B cell (primary cell): ENCODE data around the gene GPR37. TPM values are rescaled to one million over a fixed set of nuclear protein-coding genes. Genes with fewer than 3 reads are reported as not detected.

Experiments
- ATAC-seq: fragments of 200-7000 bp; cut with Tn5 transposase; one replicate; pipeline ENCODE4 v1.10.0; 2021; ENCODE audit warnings: low read depth, mild to moderate bottlenecking, moderate number of reproducible peaks, moderate library complexity
- CTCF ChIA-PET: fragments of 350-600 bp; sonication (Branson Sonifier 250); formaldehyde crosslinking; loops from one replicate; lab custom pipeline; 2021; ENCODE audit warnings: antibody characterized with exemption, inconsistent platforms; lab: Charles Lee
- POLR2A ChIA-PET: fragments of 350-600 bp; sonication (Branson Sonifier 250); formaldehyde crosslinking; loops from one replicate; lab custom pipeline; 2021; ENCODE audit warnings: antibody characterized with exemption; lab: Charles Lee
- DNase-seq: peaks from one replicate; pipeline ENCODE4 v3.0.0; 2013
- H2AFZ ChIP-seq: 2 replicates; pipeline ENCODE4 v1.6.1; 2012; ENCODE audit warnings: mild to moderate bottlenecking, low read depth, low read length; ENCODE audit not compliant: insufficient read depth, poor library complexity, severe bottlenecking
- H3K27ac ChIP-seq, 2 donors: 1 replicate in 1 of 2; 2 replicates in 1 of 2; pipeline ENCODE4 v1.5.1; 2012 to 2013; ENCODE audit warnings: low read length in 2 of 2, mild to moderate bottlenecking in 2 of 2, moderate library complexity in 1 of 2
- H3K27me3 ChIP-seq, 4 experiments: fragments of 200-600 bp in 1 of 4; sonication (generic) in 1 of 4; replicated peaks in 1 of 4; 1 replicate in 2 of 4; 2 replicates in 2 of 4; pipeline versions ENCODE4 v1.6.1 to v1.7.0; 2013 to 2016; ENCODE audit warnings: low read length in 3 of 4, mild to moderate bottlenecking in 2 of 4, mixed read lengths in 1 of 4, moderate library complexity in 1 of 4; ENCODE audit not compliant: insufficient read depth in 4 of 4, control insufficient read depth in 3 of 4; ENCODE audit errors: control extremely low read depth in 1 of 4
- H3K36me3 ChIP-seq, 2 experiments: replicated peaks in 1 of 2; 1 replicate in 1 of 2; 2 replicates in 1 of 2; pipeline versions ENCODE4 v1.6.1 to v1.7.1; 2013; ENCODE audit warnings: low read length in 1 of 2; ENCODE audit not compliant: insufficient read depth in 2 of 2, control insufficient read depth in 1 of 2; ENCODE audit errors: control extremely low read depth in 1 of 2, extremely low read depth in 1 of 2
- H3K4me1 ChIP-seq, 2 donors: fragments of 200-600 bp in 1 of 2; sonication (generic) in 1 of 2; 1 replicate in 1 of 2; 2 replicates in 1 of 2; pipeline versions ENCODE4 v1.5.1 to v1.6.1; 2013 to 2017; ENCODE audit warnings: low read length in 2 of 2; ENCODE audit not compliant: control insufficient read depth in 2 of 2, insufficient read depth in 2 of 2
- H3K4me2 ChIP-seq: replicated peaks from 2 replicates; pipeline ENCODE3; 2012; ENCODE audit warnings: mild to moderate bottlenecking, low read depth, low read length; ENCODE audit not compliant: poor library complexity, severe bottlenecking
- H3K4me3 ChIP-seq, 5 experiments: fragments of 200-600 bp in 1 of 5; sonication (generic) in 1 of 5; 1 replicate in 3 of 5; 2 replicates in 2 of 5; pipeline versions ENCODE4 v1.5.1 to v1.7.0; 2011 to 2016; ENCODE audit warnings: low read length in 4 of 5, mild to moderate bottlenecking in 4 of 5, low read depth in 2 of 5, control low read depth in 1 of 5, moderate library complexity in 1 of 5; ENCODE audit not compliant: insufficient read depth in 1 of 5; ENCODE audit errors: control extremely low read depth in 1 of 5, extremely low read depth in 1 of 5
- H3K79me2 ChIP-seq: fragments of 200-600 bp; sonication (generic); one replicate; pipeline ENCODE4 v1.6.0; 2016; ENCODE audit warnings: low read length; ENCODE audit not compliant: control insufficient read depth, insufficient read depth
- H3K9ac ChIP-seq: fragments of 200-600 bp; sonication (generic); 2 replicates; pipeline ENCODE4 v1.6.1; 2017; ENCODE audit warnings: mild to moderate bottlenecking, low read length, moderate library complexity
- H3K9me3 ChIP-seq, 3 donors: one replicate each; pipeline versions ENCODE4 v1.6.1 to v1.7.1; 2013; ENCODE audit warnings: low read length in 2 of 3; ENCODE audit not compliant: control insufficient read depth in 2 of 3, insufficient read depth in 1 of 3; ENCODE audit errors: control extremely low read depth in 1 of 3
- H4K20me1 ChIP-seq: 2 replicates; pipeline ENCODE4 v1.6.0; 2012; ENCODE audit warnings: mild to moderate bottlenecking, low read length; ENCODE audit not compliant: insufficient read depth, control insufficient read depth, poor library complexity, severe bottlenecking
- H3K27ac Mint-ChIP-seq: one replicate; pipeline ENCODE4 v1.8.0; 2021; ENCODE audit warnings: mixed read lengths
- H3K27me3 Mint-ChIP-seq: one replicate; pipeline ENCODE4 v1.8.0; 2021; ENCODE audit warnings: mixed read lengths
- H3K4me1 Mint-ChIP-seq: one replicate; pipeline ENCODE4 v1.8.0; 2021; ENCODE audit warnings: mixed read lengths
- H3K4me3 Mint-ChIP-seq: one replicate; pipeline ENCODE4 v1.8.0; 2021; ENCODE audit warnings: mixed read lengths
- H3K9me3 Mint-ChIP-seq: one replicate; pipeline ENCODE4 v1.8.0; 2022; ENCODE audit warnings: mixed read lengths; ENCODE audit not compliant: insufficient read depth
- CTCF ChIP-seq: fragments of 200-600 bp; IDR thresholded peaks from one replicate; pipeline ENCODE4 v1.8.0; 2022; ENCODE audit warnings: antibody characterized with exemption, mild to moderate bottlenecking
- EZH2 ChIP-seq: IDR thresholded peaks from 2 replicates; pipeline ENCODE4 v1.6.1; 2012; ENCODE audit warnings: borderline replicate concordance, low read depth, mild to moderate bottlenecking, moderate library complexity, low read length; ENCODE audit not compliant: insufficient read depth, poor library complexity, severe bottlenecking
- WGBS: methylation state at CpG from one replicate; pipeline ENCODE4 v1.1.5; 2013; ENCODE audit warnings: missing lambda C conversion rate; ENCODE audit not compliant: insufficient coverage; 5-methylcytosine and 5-hydroxymethylcytosine counted together
- intact Hi-C: fragments of 100-400 bp; cut with micrococcal nuclease; formaldehyde crosslinking; loops from one replicate; pipeline ENCODE4 v1.10.0; 2022
- polyA plus RNA-seq: library from polyadenylated mRNA; depleted of rRNA; stranded (reverse); fragments of >200 nt; gene quantifications from 2 replicates; pipeline ENCODE4 v1.2.3, GENCODE V29; 2012
- total RNA-seq, 2 donors: library from RNA; stranded (reverse); fragments of 120-200 nt in 1 of 2; gene quantifications; 1 replicate in 1 of 2; 2 replicates in 1 of 2; pipeline versions ENCODE4 v1.2.3 to v1.2.4, GENCODE V29; 2013 to 2022

GPR37 gene
- total and polyA plus RNA-seq, 2 donors (not counting 1 experiment from before 2014, with no cell fraction given), result not detected

GRCh38 chr7:124754576-124755268, 10.9 kb downstream of the GPR37 start:
- Histone ChIP-seq H2AFZ (no peak overlapping the region), H3K36me3 (no peaks in the 10 kb centered on the region), H3K27me3 (peaks cover 0 to 2% (median 0%) of the 10 kb centered on the region in 4 experiments), H3K9me3 (no peaks in the 10 kb centered on the region), H3K4me2 (no peak overlapping the region), H3K79me2 (no peaks in the 10 kb centered on the region), H3K9ac (no peak overlapping the region), H4K20me1 (no peaks in the 10 kb centered on the region), H3K4me3 (no peak overlapping the region), H3K4me1 (no peaks in the 10 kb centered on the region), H3K27ac (no peak overlapping the region)
- ATAC-seq (no peak), DNase-seq (no peak)
- CTCF ChIA-PET, result no interaction called here
- POLR2A ChIA-PET, result no interaction called here
- H3K4me1 Mint-ChIP-seq, result no peaks in the 10 kb centered on the region
- no peak overlapping the region for H3K4me3 Mint-ChIP-seq
- no CpG with 5 or more reads among the region's 1 CpG for WGBS
- no peaks in the 10 kb centered on the region for H3K9me3 Mint-ChIP-seq
- peaks cover 12% of the 10 kb centered on the region for H3K27me3 Mint-ChIP-seq
- intact Hi-C loops, result no loop called here
- TF ChIP-seq CTCF (no peak), EZH2 (no peak)
- no peak overlapping the region for H3K27ac Mint-ChIP-seq

GRCh38 chr7:124752310-124752709, 13.3 kb downstream of the GPR37 start:
- Histone ChIP-seq H3K79me2 (no peaks in the 10 kb centered on the region), H3K4me3 (no peak overlapping the region), H3K9ac (no peak overlapping the region), H4K20me1 (no peaks in the 10 kb centered on the region), H3K9me3 (no peaks in the 10 kb centered on the region), H3K4me2 (no peak overlapping the region), H2AFZ (no peak overlapping the region), H3K36me3 (no peaks in the 10 kb centered on the region), H3K27me3 (no peaks in the 10 kb centered on the region), H3K27ac (no peak overlapping the region), H3K4me1 (no peaks in the 10 kb centered on the region)
- POLR2A ChIA-PET, result no interaction called here
- no peak overlapping the region for H3K4me3 Mint-ChIP-seq
- H3K27me3 Mint-ChIP-seq, result peaks cover 7% of the 10 kb centered on the region
- no peak overlapping the region for H3K27ac Mint-ChIP-seq
- no peaks in the 10 kb centered on the region for H3K9me3 Mint-ChIP-seq
- no peak for TF ChIP-seq EZH2
- TF ChIP-seq CTCF, result no peak
- DNase-seq (no peak), ATAC-seq (no peak)
- H3K4me1 Mint-ChIP-seq, result no peaks in the 10 kb centered on the region
- CTCF ChIA-PET, result no interaction called here
- intact Hi-C loops, result no loop called here
- 100% methylated on average over 1 of the region's 1 CpG for WGBS
